ENCODE measurements around the gene SMARCD1.

The SMARCD1 gene

DNA sequence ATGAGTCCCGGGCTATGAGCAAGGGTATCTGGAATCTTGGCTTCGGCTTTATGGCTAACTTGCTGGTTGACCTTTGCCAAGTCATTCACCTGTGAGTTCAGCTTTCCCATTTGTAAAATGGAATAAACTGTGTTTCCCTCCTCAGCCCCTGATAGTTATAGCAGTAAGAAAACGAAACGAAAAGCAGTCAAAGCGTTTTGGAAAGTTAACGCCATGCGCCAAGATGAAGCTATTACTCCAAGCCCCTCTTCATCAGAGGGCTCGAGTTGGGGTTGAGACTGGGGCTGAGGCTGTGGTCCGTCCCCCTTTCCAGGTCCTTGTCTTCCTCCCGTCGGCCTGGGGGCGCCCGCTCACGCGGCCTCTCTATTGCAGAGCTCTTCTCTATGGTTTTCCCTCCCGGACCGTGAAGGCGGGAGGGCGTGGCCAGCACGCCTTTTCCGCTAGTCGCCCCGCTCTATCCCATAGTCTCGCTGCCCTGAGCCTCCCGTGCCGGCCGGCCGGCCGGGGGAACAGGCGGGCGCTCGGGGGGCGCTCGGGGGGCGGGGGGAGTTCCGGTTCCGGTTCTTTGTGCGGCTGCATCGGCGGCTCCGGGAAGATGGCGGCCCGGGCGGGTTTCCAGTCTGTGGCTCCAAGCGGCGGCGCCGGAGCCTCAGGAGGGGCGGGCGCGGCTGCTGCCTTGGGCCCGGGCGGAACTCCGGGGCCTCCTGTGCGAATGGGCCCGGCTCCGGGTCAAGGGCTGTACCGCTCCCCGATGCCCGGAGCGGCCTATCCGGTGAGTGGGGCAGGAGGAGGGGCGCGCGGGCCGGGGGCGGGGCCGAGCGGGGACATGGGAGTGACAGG lies at the start of gene SMARCD1:
SMARCD1 (plus strand) TSS at position 568 of the 840 bp plus-strand sequence; CDS start at position 596, 28 bp downstream.
- peak; percentile 94 for DNase-seq

DNA sequence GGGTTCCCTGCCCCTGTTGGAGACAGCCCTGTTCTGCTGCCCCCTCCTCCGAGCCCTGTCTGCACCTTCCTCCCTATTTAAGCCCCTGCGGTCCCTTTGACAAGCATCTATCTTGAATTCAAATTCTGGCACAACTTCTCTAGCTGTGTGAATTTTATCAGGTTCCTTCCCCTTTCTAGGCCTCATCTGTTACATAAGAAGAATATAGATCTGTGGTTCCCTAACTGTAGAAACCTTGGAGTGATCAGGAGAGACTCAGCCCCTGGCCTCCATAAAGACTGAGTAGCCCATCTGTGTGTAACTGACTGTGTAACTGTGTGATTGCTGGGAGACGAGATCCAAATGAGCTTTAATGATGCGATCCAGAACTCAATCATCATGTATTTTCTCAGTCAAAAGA lies 46.8 kb upstream of the SMARCD1 start:
- DNase-seq = no peak

DNA sequence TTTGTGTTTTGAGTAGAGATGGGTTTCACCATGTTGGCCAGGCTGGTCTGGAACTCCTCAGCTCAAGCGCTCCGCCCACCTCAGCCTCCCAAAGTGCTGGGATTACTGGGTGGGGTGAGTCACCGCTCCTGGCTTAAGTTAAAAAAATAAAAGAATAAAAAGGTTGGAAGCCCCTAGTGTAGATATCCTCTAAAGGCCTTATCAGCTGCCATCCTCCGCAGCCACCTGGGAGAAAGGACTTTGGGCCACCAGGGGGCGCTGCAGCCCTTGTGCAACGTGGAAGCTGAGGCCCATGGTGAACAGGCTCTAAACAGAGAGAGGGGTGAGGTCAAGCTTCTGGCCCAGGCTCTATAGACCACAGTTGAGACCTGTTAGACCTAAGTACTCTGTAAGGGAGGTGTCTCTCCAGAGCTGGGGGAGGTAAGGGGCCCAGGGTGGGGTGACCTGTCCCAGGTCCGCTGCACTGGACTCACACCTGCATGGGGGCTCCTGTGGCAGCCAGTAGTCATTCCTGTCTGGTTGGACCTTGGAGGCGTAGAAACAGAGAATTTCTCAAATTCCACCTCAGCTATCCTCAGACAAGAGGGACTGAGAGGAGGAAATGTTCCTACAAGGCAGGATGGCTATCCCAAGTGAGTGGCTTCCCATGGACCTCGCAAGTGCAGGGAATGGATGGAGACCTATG lies 45.8 kb upstream of the SMARCD1 start:
- peak; percentile 77 for DNase-seq

DNA sequence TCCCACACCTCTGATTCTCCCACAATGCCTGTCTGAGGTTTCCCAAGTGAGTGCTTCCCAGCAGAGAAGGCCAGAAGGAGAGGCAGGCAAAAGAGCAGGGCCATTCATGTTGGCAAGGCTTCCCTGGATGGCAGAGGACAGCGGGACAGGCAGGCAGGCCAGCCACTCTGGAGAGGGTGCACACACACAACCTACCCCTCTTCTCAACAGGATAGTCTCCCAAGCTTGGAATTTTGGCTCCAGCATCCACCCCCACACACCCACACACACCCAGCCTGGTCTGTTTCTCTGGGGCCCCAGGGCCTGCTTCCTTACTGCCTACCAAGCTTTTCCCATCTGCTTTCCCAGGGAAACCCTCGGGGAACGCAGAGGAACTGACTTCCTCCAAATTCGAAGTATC lies 44.5 kb upstream of the SMARCD1 start:
- DNase-seq = no peak

DNA sequence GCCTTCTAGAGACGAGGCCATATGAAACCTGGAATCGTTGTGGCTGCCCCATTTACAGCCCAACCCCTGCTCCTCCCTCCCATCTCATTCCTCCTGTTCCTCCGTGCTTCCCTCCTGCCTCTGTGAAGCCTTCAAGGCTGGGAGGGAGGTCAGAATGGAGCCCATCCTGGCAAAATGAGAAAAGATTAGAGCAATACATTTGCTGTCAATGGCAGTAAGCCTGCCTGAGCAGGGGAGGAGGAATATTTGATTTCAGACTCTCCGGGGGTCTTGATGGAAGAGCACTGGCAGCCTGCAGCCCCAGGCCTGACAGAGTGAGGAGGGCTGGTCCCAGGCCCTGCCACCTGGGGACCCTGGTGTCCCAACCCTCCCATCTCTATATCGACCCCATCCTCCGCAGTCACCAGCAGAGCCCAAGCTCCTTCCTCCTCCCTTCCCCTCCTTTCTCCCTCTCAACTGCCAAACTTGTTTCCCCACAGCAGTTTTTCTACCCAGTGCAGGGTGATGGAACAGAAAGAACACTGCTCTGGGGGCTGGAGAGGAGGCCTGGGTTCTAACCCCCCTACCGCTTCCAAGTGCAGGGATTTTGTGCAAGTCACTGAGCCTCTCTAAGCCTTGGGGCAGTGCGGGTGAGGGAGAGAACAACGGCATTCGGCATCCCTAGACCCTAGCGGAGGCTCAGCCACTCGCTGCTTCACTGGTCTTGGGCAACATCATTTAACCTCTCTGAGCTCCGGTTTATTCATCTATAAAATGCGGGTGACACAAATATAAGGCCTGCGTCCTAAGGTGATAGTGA lies 43.9 kb upstream of the SMARCD1 start:
- DNase-seq = no peak

DNA sequence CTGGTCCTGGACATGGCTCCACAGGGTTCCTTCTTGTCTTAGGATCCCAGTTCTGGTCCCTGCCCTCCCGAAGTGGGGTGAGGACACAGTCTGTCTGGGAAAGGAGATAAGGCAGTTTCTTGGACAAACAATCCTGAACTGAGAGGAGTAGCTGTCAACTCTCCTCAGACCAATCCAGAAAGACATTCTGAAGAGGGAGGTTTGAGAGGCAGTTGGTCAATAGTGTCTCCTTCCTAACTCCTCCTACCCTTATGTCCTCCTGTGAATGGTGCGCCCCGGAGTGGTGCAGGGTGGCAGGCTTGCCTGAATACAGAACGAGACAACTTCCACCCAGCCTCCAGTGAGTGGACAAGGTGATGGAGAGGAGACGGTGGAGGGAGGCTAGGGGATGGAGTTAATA lies 43.2 kb upstream of the SMARCD1 start:
- no peak for DNase-seq

DNA sequence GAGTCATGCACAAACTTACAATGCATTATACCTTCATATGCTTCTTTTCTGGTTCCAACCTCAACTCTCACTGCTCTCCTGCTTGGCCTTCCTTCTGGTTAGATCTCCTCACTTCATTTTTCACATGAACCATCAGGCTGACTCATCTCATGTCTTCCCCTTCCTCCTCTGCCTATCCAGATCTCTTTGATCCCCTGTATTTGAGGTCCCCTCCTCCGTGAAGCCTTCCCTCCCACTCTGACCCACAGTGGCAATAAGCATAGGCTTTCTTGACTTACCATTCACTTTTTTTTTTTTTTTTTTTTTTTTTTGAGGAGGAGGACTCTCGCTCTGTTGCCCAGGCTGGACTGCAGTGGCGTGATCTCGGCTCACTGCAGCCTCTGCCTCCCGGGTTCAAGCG lies 42.4 kb upstream of the SMARCD1 start:
- no peak for DNase-seq

DNA sequence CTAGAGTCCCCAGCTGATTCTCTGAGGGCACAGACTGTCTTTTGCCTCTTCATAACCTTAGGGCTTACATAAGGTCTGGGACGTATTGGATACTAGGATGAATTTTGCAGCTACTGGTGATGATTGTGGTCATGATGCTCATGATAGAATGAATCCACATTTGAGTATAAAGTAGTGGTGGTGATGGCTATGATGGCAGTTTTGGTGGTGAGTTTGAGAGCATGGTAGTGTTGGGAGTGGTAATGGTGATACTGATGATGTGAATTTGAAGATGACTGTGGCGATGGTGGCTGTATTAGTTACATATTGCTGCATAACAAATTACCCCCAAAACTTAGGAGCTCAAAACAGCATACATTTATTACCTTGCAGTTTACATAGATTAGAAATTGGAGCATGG lies 41.8 kb upstream of the SMARCD1 start:
- no peak for DNase-seq

DNA sequence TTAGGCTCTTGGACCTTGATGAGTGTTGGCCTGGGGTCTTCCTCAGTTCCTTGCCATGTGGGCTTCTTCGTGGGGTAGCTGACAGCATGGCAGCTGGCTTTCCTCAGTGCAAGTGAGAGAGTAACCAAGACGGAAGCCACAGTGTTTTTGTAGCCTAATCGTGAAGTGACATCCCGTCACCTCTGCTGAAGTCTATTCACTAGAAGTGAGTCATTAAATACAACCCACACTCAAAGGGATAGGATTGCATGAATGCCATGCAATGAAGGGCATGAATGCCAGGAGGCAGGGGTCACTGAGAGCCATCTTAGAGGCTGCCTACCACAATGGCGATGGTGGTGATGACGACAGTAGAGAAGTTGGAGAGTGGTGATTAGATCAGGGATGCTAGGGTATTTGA lies 41.3 kb upstream of the SMARCD1 start:
- no peak for DNase-seq

DNA sequence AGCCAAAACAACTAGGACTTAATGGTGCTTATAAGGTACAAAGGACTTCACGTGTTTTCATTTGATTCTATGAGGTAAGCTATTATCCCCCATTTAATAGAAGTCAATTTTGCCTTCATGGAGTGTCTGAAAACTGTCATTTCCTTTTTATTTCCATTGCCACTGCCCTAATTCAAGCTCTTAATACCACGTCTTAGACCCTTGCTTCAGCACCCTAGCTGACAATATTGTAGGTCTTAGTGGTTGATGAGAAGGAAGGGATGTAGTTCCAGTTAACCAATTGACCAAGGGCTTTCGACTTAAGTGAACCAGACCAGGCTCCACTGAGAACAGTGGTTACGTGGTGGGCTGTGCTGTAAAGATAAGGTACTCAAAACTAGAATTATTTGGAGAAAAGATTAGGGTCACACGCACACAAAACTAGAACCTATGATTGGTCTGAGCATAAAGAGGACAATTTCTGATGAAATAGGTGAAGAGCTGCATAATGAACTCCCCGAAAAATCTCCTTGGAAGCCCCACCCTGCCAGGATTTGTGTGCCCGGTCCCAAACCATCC lies 37.4 kb upstream of the SMARCD1 start:
- DNase-seq = no peak

DNA sequence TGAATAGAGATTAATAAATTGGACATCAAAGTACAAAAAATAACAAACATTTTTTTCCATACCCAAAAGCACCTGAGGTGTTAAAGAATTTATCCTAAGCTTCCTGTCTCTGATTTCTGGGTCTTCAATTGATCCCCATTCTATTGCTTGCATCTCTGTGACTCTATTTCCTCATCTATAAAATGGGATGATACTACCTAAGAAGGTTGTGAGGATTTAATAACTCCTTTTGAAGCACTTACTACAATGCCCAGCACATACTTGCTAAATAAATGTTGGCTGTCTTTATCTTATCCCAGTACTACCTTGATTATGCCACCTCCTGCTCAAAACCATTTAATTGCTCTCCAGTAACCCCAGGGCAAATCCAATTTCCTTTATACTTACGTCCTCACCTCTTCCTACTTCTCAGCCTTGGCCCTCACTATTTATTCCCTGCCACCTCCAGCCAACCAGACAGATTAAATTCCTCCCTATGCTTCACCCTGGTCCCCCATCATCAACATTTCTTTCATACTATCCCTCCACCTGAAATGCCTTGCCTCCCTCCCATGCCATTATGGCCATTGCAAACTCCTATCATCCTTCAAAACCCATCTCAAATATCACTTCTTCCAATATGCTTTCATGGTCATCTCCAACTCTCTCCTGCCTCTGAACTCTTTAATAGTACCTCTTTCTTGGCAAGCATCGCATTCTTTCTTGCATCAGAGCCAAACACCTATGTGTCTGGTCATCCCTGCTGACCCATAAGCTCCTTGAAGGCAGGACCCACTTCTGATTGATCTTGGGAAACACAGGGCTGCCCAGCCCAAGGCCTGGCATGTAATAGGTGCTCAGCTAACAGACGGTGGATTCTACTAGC lies 35.7 kb upstream of the SMARCD1 start:
- DNase-seq = no peak

DNA sequence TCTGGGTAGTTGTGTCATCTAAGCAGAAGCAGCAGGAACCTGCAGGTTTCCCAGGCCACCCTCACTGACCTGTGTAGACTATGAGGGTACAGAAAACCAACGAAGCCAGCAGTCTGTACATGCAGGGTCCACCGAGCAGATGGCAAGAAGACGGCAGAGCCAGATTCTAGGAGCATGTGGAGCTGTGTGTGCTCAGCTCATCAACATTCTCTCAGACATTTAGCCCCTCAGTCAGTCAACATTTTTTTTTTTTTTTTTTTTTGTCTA lies 35.1 kb upstream of the SMARCD1 start:
- no peak for DNase-seq

DNA sequence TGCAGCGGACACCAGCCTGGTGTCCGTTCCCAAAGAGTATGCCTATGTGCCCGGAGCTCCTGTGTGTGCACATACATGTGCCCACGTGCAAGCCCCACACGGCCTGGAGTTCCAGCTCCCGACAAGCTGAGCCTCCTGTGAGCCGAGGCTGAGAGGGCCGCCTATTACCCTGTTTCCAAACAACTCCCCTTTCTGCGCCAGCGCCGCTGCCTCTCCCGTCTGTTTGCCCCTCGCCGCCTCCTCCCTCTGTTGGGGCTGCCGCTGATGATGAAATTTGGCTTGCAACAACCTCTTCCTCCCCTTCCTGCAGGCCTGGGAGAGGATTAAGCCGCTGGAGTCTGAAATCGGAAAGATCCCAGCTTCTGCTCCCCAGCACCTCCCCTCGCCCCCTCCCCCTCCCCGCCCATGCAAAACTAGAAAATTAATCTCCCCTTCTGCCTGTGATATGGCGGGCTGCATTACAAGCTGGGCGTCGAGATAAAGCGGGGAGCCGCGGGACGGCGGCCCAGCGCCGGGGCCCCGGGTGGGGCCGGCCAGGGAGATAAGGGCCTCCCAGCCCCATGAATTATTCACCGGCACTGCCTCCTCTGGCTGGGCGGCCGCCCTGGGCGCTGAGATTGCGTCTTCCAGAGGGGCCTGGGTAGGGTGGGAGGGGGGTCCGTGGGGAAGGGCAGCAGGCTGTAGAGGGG lies 34.6 kb upstream of the SMARCD1 start:
- peak; percentile 70 for DNase-seq

DNA sequence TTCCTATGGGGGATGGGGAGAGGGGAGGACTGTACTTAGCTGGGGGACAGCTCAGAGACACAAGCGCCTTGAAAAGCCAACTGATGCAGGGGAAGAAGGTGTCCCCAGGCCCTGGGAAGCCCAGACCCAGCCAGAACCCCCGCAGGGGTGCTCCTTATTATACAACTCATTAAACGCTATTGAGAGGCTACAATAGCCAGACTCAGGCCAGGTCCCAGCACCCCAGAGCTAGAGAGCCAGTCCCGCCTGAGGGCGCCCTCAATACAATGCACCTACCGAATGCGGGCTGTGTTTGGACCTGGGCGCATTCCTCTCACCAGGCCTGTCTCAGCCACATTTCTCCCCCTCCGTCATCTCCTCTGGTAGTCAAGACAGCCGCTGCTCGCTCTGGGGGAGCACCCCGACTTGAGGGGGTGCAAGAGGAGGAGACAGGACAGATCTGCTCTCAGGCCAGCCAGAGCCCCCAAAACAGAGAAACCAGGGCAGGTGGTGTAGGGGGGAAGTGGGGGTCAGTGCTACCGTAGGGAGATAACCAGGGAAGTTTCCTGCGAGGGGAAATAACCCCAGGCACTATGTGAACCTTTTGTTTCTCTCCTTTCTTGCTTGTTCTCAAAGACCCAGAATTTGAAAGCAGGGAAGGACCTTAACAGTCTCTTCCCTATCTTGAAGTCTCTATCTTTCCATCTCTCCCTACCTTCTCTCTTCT lies 33.9 kb upstream of the SMARCD1 start:
- DNase-seq = no peak

DNA sequence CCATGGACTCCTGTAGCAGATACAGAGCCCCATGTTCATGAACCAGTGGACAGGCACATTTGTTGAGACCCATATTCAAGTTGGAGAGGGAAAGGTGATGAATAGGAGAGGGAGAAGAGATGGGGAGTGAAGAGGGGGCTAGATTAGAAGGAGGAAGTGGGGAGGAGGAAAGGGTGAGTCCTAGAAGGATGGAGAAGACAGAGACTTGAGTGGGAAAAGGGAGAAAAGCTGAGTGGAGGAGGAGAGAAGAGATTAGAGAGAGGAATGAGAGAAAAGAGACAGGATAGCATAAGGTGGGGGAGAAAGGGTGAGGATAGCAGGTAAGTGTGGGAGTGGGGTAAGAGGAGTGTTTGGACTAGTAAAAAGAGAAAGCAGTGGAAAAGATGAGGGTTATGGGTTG lies 32.6 kb upstream of the SMARCD1 start:
- DNase-seq = no peak

DNA sequence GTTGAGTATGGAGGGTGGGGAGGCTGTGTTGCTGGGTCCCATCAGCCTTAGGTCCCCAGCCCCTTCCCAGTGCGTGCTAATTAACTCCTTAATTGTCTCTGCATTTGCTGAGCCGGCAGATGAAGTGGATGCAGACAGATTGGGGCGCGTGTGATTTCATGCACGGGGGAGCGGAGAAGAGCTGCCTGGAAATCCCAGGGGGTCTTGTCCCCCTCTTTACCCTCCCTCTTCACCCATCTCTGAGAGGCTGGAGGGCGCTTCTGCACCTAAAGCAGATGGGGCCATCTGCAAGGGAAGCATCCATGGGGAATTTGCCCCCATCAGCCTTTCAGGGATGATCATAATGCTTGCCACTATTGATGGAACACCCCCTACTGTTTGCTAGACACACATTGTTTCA lies 32.2 kb upstream of the SMARCD1 start:
- DNase-seq = no peak

DNA sequence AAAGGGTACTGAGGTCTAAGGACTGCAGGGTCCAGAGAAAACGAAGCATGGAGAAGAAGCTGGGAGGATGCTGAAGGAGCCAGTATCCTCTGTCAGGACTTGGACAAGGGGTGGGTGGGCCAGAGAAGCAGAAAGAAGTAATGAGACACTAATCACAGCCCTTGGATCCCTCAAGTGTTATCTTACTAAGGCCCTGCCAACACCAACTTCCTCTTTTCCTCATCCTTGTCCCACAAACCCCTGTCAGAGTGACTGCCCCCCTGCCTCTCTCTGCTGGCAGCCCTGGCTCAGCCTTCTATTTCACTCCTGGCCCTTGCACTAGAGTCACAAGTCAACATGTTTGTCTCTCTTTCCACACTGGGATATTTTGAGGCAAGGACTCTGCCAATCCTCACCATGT lies 31.6 kb upstream of the SMARCD1 start:
- DNase-seq = no peak

DNA sequence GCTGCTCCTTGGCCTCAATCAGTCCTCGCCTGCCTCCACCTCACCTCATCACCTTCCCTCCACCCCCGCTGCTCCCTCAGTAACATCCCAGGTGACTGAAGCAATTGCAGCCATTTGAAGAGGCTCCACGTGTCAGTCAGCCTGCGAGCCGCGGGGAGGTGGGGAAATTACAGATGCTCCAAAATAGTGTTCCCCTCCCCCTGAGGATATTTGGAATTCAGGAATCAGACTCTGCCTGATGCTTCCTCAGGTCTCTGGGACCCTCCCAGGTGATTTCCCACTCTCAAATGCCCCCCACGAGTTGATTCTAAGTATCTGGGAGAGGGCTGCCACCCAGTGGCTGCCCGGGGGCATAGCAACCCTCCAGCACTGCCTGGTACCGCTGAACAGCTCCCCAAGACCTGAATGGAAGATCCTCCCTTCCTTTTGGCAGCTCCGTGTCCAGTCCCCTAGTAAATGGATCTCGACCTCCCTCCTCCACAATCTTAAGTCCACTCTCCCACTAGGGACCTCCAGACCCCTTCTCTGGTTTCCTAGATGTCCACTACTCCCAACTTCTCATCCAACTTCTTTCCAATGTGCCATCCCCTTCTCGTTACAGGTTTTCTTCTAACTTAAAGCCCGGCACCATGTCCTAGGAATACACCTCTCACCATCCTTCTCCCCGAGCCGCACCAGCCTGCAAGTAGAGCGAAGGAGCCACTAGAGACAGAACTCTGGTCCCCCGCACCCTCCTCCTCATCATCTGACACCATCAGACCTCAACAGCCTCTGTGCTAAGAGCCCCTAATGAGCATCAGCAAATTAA lies 29.1 kb upstream of the SMARCD1 start:
- DNase-seq = peak; percentile 41

DNA sequence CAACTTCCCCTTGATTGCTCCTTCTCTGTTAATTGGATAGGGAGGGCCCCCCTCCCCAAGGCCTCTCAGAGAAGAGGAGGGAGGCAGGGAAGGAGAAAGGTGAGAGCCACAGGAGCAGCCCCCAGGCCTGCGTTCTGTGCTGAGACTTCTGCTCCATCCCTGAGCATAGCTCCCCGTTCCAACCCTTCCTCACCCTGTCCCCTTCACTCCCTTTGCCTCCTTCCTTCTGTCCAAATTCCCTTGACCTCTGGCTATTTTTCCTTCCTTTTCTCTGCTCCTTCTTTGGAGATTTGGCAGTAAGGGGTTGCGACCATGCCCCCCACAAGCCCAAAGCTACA lies 28.5 kb upstream of the SMARCD1 start:
- DNase-seq = no peak

DNA sequence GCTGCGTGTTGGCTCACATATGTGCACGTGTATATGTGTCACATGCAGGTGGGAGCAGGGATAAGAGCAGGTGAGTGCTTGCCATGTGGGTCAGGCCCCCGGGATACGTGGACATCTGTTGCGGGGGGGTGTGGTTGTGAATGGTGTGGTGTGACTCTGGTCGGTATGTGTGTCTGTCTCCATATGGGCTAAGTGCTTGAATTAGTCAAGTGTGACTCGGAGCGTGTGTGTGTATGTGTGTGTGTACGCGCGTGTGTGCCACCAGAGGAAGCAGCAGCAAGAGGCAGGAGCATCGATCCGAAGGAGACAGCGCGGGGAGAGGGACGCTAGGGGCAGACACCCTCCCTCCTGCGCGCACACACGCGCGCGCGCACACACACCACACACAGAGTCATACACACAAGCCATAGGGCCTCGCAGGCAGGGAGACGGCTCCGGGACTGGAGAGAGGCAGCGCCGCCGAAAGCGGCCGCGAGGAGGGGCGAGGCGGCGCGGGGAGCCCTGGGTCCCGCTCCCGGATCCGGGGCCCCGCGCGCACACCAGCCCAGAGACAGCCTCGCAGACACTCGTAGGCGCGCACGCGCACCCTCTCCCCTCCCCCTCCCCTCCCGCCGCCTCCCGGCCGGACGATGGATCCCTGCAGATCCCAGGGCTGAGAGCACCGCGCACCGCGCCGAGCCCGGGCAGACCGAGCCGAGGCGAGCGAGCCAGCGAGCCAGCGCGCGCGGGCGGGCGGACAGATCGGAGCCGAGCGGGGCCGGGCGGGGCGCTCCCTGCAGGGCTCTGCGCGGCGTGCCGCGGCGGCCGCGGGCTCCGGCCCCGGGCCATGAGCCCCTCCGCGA lies 27.9 kb upstream of the SMARCD1 start, which contains the start of gene ASIC1:
ASIC1 (plus strand) TSS at position 597 of the 842 bp plus-strand sequence. CDS start 1,171 bp downstream, outside the sequence.
- DNase-seq = peak; percentile 68

Data from fibroblast of skin of right biceps (primary cell).